Stimulated activated naive B cell treated with anti-CD40 and anti-IgM and Interleukin-4, amounts not matched to agents 10 μg/mL and 1 μg/mL and 100 μg/mL, for 72 hours (primary cell): ENCODE data around the gene MIAT.
"Not testable (repeated sequence)": the region's sequence is repeated elsewhere in the genome, so short reads cannot be mapped to it uniquely, and the experiment has no call there.

Source experiments
- ATAC-seq, 2 donors: fragments of 150-1000 bp; cut with Tn5 transposase; replicated peaks; 2 replicates each; pipeline ENCODE4 v1.10.0; 2021; ENCODE audit warnings: moderate library complexity in 1 of 2
- DNase-seq: peaks from one replicate; pipeline ENCODE4 v3.0.0; 2021
- H3K27ac Mint-ChIP-seq: one replicate; pipeline ENCODE4 v1.8.0; 2022; ENCODE audit warnings: mild to moderate bottlenecking, mixed read lengths
- H3K27me3 Mint-ChIP-seq, 2 donors: one replicate each; pipeline ENCODE4 v1.8.0; 2022; ENCODE audit warnings: mixed read lengths in 2 of 2
- H3K36me3 Mint-ChIP-seq, 2 donors: one replicate each; pipeline ENCODE4 v1.8.0; 2022; ENCODE audit warnings: mixed read lengths in 2 of 2, mild to moderate bottlenecking in 1 of 2
- H3K4me1 Mint-ChIP-seq, 2 donors: one replicate each; pipeline ENCODE4 v1.8.0; 2022; ENCODE audit warnings: mixed read lengths in 2 of 2, mild to moderate bottlenecking in 1 of 2
- H3K4me3 Mint-ChIP-seq, 2 donors: one replicate each; pipeline ENCODE4 v1.8.0; 2022; ENCODE audit warnings: mild to moderate bottlenecking in 2 of 2, mixed read lengths in 2 of 2, moderate library complexity in 1 of 2
- H3K9me3 Mint-ChIP-seq, 2 donors: one replicate each; pipeline ENCODE4 v1.8.0; 2022; ENCODE audit warnings: mixed read lengths in 2 of 2, mild to moderate bottlenecking in 1 of 2

The MIAT gene

DNA sequence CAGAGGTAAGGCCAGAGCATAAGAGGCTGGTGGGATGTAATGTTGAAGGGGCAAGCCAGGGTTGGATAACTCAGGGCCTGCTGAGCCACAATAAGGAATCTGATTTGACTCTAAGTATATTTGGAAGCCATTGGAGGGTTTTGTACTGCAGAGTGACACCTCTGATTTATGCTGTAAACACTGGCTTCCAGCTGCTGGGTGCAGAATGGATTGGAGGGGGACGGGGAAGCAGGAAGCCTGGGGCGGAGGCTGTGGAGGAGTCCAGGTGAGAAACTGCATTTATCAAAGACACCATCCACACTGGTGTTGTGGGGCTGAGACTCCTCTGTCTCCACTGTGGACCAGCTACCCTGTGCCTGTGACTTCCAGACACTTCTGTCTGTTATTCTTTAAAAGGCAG lies 26.8 kb downstream of the MIAT start:
- H3K27ac Mint-ChIP-seq, result no peak overlapping the region
- H3K36me3 Mint-ChIP-seq, result peaks cover 29 to 38% of the 10 kb centered on the region in 2 donors
- no peaks in the 10 kb centered on the region for H3K27me3 Mint-ChIP-seq
- no peak for DNase-seq
- H3K4me1 Mint-ChIP-seq, result peaks cover 15 to 42% of the 10 kb centered on the region in 2 donors
- no peaks in the 10 kb centered on the region for H3K9me3 Mint-ChIP-seq
- no peak for ATAC-seq
- no peak overlapping the region for H3K4me3 Mint-ChIP-seq

DNA sequence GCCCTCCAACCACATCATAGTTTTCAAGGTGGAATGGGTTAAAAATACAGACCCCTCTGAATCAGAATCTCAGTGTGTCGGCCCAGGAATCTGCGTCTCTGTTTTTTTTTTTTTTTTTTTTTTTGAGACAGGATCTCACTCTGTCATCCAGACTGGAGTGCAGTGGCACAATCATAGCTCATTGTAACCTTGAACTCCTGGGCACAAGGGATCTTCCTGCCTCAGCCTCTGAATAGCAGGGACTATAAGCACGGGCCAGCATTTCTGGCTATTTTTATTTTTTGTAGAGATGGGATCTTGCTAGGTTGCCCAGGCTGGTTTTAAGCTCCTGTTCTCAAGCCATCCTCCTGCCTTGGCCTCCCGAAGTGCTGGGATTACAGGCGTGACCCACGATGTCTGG lies 28.2 kb downstream of the MIAT start:
- no peaks in the 10 kb centered on the region for H3K9me3 Mint-ChIP-seq
- DNase-seq (no peak), ATAC-seq (no peak)
- H3K27me3 Mint-ChIP-seq, result no peaks in the 10 kb centered on the region
- no peak overlapping the region for H3K4me3 Mint-ChIP-seq
- peaks cover 26 to 36% of the 10 kb centered on the region in 2 donors for H3K36me3 Mint-ChIP-seq
- H3K4me1 Mint-ChIP-seq, result peaks cover 11 to 38% of the 10 kb centered on the region in 2 donors
- H3K27ac Mint-ChIP-seq, result no peak overlapping the region

DNA sequence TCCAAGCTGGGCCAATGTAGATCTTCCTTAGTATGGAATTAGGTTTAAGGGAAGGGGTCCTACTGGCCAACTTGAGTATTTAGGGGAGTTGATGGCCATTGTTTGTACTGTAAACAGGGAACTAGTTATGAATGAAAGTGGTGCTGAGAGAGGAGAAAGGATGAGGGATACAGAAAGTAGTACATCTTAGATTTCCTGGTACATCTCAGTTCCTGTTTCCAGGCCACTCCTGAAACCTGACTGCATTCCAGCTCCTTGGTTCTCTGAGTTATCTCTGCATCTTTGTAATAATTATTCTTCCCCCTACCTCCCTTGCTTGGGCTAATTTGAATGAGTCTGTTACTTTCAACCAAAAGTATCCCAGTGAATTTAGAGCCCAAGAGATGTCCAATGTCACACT lies 30.1 kb downstream of the MIAT start:
- Mint-ChIP-seq H3K4me3 (no peak overlapping the region), H3K27me3 (no peaks in the 10 kb centered on the region), H3K9me3 (no peaks in the 10 kb centered on the region), H3K4me1 (peaks cover 17 to 50% of the 10 kb centered on the region in 2 donors), H3K27ac (no peak overlapping the region), H3K36me3 (peaks cover 17 to 24% of the 10 kb centered on the region in 2 donors)
- ATAC-seq (peak; percentile 34 to 52), DNase-seq (no peak)

DNA sequence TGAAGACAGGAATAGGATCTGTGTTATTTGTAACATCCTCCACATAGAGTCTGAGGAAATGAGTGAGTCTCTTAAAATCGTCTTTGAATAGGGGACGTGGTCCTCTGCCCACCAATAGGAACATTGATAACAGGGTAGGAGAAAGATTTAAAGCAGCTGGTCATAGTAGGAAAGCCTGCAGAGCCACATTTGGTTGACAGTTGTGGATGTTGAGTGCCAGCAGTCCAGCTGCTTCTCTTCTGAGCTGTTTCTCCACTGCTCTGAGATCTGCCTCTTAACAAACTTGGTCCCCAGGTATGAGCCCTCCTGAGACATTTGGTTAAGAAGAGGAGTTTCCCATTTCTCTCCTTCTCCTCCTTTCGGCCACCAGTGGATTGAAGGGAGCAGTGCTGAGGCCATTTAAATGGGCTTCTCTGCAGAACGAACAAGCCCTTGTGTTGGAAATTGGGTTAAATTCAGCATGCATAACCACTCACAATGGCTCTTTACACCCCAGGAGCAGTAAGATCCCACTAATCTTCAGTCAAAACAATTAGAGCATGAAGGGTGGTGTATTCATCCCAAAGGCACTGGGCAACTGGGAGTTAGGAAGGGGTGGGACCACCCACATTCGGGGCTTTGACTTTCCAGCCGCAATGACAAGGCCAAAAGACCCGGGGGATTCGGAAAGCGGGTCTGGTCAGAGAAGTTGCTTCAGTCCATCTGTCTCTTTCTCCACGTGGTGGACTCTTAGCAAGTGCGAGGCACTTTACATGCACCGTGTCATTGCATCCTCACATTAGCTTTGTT lies 32.3 kb downstream of the MIAT start:
- H3K27ac Mint-ChIP-seq, result no peak overlapping the region
- no peaks in the 10 kb centered on the region for H3K27me3 Mint-ChIP-seq
- ATAC-seq (no peak), DNase-seq (no peak)
- H3K36me3 Mint-ChIP-seq, result peaks cover 12 to 25% of the 10 kb centered on the region in 2 donors
- H3K4me1 Mint-ChIP-seq, result peaks cover 15 to 41% of the 10 kb centered on the region in 2 donors
- H3K9me3 Mint-ChIP-seq, result peaks cover 0 to 2% of the 10 kb centered on the region in 2 donors
- H3K4me3 Mint-ChIP-seq, result no peak overlapping the region

DNA sequence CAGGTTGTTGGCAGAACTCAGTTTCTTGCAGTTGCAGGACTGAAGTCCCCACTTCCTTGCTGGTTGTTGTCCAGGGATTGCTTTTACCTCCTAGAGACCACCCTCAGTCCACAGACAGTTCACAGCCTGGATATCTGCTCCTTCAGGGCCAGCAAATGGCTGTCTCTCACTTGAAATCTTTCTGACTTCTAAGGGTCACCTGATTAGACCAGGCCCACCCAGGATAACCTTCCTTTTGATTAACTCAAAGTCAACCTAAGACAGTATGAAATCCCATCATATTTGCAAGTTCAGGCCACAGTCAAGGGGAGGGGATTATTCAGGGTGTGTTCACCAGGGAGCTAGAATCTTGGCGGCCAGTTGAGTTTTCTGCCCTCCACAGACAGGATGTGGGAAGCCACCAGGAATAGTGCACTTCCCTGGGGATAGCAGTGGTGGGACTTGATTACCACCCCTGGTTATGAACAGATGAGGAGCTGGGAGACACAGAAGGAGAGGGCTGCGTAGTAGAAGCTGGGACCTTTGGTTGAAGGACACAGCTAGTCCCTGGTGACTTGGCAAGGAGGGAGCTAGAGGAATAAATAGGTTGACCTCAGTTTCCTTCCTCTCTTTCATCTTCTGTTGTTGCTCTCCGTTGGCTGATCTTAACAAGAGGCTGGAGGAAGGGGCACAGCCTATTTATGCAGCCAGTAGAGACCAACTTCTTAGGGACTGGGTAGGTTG lies 33.4 kb downstream of the MIAT start:
- no peak overlapping the region for H3K27ac Mint-ChIP-seq
- no peak overlapping the region for H3K4me3 Mint-ChIP-seq
- peaks cover 15 to 41% of the 10 kb centered on the region in 2 donors for H3K4me1 Mint-ChIP-seq

DNA sequence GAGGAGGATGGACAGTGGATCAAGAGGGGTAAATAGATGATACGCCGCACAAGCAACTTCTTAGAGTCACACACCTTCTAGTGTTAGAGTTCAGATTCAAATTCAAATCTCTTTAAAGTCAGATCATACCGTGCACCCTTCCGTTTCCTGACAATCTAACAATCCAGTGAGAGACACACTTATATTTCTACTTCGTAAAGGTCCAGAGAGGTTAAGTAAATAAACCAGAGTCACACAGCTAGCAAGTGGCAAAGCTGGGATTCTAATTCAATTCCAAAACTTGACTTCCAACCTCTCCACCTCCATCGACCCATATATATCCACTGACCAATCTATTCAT lies 34.0 kb downstream of the MIAT start:
- Mint-ChIP-seq H3K27ac (no peak overlapping the region), H3K36me3 (peaks cover 22 to 38% of the 10 kb centered on the region in 2 donors), H3K27me3 (no peaks in the 10 kb centered on the region), H3K9me3 (peaks cover 0 to 2% of the 10 kb centered on the region in 2 donors), H3K4me3 (no peak overlapping the region), H3K4me1 (peaks cover 15 to 41% of the 10 kb centered on the region in 2 donors)
- ATAC-seq (no peak), DNase-seq (no peak)

More for the DNA sequence above, 33.4 kb downstream of the MIAT start:
- ATAC-seq (no peak), DNase-seq (no peak)
- peaks cover 22 to 36% of the 10 kb centered on the region in 2 donors for H3K36me3 Mint-ChIP-seq
- no peaks in the 10 kb centered on the region for H3K27me3 Mint-ChIP-seq
- peaks cover 0 to 2% of the 10 kb centered on the region in 2 donors for H3K9me3 Mint-ChIP-seq

DNA sequence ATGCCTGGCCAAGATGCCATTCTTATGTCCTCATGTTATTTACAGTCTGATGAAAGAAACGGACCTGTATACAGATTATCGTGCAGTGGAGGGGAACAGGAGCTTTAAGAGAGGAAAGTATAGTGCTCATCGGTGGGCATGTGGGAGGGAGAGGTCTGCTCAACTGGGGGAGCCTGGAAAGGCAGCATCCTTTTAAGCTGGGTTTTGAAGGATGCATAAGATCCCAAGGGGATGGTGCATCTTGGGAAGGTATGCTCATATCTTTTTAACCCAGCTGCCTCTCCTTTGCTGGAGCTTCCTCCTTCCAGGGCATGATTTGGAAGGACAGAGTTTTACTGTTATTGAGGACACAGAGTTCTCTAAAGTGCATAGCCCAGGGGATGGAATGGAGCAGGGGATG lies 34.8 kb downstream of the MIAT start:
- H3K27me3 Mint-ChIP-seq, result no peaks in the 10 kb centered on the region
- ATAC-seq, result no peak
- peaks cover 0 to 2% of the 10 kb centered on the region in 2 donors for H3K9me3 Mint-ChIP-seq
- no peak for DNase-seq
- H3K27ac Mint-ChIP-seq, result no peak overlapping the region
- H3K4me1 Mint-ChIP-seq, result peaks cover 11 to 42% of the 10 kb centered on the region in 2 donors
- H3K4me3 Mint-ChIP-seq, result no peak overlapping the region
- peaks cover 22 to 38% of the 10 kb centered on the region in 2 donors for H3K36me3 Mint-ChIP-seq

DNA sequence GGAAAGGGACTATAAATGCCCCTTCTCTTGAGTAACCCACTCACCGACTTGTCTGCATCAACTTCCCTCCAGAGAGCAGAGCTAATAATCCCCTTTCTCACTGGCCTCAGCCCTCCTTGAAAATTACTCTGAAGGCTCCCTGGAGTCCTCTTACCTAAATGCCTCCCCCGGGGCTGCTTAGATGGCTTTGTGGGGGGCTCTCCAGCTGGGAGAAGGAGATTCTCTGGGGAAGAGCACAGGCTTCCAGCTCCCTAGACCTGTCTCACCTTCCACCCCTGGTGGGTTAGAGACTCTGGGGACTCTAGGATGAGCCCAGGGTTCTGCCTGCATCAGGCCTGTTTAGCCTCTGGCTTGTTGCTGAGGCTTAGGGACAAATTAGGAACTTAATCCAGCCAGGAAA lies 39.8 kb downstream of the MIAT start:
- H3K4me1 Mint-ChIP-seq, result peaks cover 4 to 9% of the 10 kb centered on the region in 2 donors
- DNase-seq (no peak), ATAC-seq (no peak)
- no peak overlapping the region for H3K27ac Mint-ChIP-seq
- H3K4me3 Mint-ChIP-seq, result no peak overlapping the region
- no peaks in the 10 kb centered on the region for H3K27me3 Mint-ChIP-seq
- H3K36me3 Mint-ChIP-seq, result peaks cover 39 to 57% of the 10 kb centered on the region in 2 donors
- peaks cover 0 to 10% of the 10 kb centered on the region in 2 donors for H3K9me3 Mint-ChIP-seq

DNA sequence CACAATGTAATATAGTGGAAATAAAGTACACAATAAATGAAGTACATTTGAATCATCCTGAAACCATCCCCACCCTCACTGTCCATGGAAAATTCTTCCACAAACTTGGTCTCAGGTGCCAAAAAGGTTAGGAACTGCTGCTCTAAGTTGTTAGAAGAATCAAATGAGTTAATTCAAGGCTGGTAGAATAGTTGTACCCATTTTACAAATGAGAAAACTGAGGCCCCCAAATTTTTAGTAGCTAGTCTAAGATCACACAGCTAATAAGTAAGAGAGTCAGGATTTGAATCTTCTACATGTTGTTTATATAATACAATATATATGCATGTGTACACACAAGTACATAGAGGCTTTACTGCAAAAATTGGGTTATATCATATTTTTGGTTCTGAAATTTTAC lies 43.1 kb downstream of the MIAT start:
- no peak overlapping the region for H3K27ac Mint-ChIP-seq
- H3K9me3 Mint-ChIP-seq, result peaks cover 0 to 8% of the 10 kb centered on the region in 2 donors
- DNase-seq (no peak), ATAC-seq (no peak)
- no peak overlapping the region for H3K4me3 Mint-ChIP-seq
- peaks cover 6 to 9% of the 10 kb centered on the region in 2 donors for H3K4me1 Mint-ChIP-seq
- no peaks in the 10 kb centered on the region for H3K27me3 Mint-ChIP-seq
- H3K36me3 Mint-ChIP-seq, result peaks cover 26 to 40% of the 10 kb centered on the region in 2 donors

DNA sequence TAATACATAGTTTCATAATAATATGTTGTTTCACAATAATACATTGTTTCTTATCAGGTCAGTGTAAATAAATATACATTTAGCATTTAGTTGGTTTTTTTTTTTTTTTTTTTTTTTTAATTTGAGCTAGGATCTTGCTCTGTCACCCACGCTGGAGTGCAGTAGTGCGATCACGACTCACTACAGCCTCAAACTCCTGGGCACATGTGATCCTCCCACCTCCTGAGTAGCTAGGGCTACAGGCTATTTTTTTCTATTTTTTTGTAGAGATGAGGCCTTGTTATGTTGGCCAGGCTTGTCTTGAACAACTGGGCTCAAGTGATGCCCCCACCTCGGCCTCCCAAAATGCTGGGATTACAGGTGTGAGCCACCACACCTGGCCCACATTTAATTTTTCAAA lies 43.5 kb downstream of the MIAT start:
- no peak for DNase-seq
- no peaks in the 10 kb centered on the region for H3K27me3 Mint-ChIP-seq

DNA sequence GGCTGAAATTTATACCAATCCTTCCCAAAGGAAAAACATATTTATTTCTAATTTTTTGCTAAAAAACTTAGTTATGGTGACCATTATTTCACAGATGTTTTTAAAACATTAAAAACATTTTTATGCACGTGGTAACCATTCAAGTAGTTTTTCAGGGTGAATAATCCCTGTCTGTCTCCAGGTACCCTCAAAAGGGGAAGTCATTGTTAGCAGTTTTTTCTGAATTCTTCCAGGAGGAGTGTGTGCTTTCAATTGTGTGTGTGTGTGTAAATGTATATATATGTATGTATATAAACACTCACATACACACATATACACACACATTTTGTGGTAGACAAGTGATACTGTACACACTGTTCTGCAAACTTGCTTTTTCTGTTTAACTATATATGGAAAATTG lies 43.9 kb downstream of the MIAT start:
- DNase-seq (no peak), ATAC-seq (no peak)
- Mint-ChIP-seq H3K27me3 (no peaks in the 10 kb centered on the region), H3K4me1 (peaks cover 6 to 9% of the 10 kb centered on the region in 2 donors), H3K9me3 (peaks cover 0 to 8% of the 10 kb centered on the region in 2 donors), H3K4me3 (no peak overlapping the region), H3K36me3 (peaks cover 23 to 34% of the 10 kb centered on the region in 2 donors), H3K27ac (no peak overlapping the region)

More for the DNA sequence above, 43.5 kb downstream of the MIAT start:
- peaks cover 0 to 8% of the 10 kb centered on the region in 2 donors for H3K9me3 Mint-ChIP-seq
- H3K4me1 Mint-ChIP-seq, result peaks cover 6 to 9% of the 10 kb centered on the region in 2 donors
- no peak overlapping the region for H3K4me3 Mint-ChIP-seq
- ATAC-seq, result no peak
- H3K27ac Mint-ChIP-seq, result no peak overlapping the region
- H3K36me3 Mint-ChIP-seq, result peaks cover 23 to 36% of the 10 kb centered on the region in 2 donors

DNA sequence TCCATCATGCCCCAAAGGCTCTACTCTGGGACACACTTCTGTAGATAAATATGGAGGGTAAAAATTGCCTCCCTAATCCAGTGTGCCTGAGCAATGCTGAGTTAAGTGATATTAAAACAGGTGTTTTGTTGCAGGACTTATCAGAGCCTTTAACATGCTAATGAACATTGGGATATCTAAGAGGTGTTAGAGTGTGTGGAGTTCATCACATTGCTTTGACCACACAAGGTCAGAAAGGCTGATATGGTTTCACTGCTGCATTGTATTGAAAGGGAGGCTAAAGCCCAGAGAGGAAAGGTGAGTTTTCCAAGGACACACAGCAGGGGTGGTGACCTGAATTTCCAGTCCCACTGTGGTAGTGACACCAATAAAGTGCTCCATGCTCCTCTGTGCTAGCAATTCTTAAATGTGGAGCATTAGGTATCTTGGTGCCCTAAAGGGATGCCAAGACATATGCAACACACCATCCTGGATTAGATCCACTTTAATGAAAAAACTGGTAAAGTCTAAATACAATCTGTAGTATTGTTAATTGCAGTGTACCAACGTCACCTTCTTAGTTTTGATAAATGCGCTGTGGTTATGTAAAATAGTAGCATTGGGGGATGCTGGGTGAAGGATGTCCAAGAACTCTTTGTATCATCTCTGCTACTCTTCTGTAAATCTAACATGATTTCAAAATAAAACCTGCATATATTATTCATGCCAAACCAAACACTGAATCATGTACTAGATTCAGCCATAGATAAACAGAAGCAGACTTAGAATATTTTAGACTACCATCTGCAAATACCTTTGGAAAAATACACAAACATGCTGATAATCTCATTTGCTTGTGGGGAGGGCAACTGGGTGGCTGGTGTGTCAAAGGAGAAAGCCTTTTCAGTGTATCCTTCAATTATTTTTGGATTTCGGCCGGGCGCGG lies 45.8 kb downstream of the MIAT start:
- Mint-ChIP-seq H3K36me3 (peaks cover 39 to 45% of the 10 kb centered on the region in 2 donors), H3K9me3 (peaks cover 3 to 8% of the 10 kb centered on the region in 2 donors), H3K4me1 (peaks cover 0 to 9% of the 10 kb centered on the region in 2 donors), H3K4me3 (no peak overlapping the region), H3K27ac (no peak overlapping the region), H3K27me3 (no peaks in the 10 kb centered on the region)
- no peak for DNase-seq
- no peak for ATAC-seq

DNA sequence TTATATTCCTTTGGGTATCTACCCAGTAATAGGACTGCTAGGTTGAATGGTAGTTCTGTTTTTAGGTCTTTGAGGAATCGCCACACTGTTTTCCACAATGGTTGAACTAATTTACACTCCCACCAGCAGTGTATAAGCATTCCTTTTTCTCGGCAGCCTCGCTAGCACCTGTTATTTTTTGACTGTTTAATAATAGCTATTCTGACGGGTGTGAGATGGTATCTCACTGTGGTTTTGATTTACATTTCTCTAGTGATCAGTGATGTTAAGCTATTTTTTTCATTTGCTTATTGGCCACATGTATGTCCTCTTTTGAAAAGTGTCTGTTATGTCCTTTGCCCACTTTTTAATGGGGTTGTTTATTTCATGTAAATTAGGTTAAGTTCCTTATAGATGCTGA lies 48.0 kb downstream of the MIAT start:
- H3K9me3 Mint-ChIP-seq, ATAC-seq, DNase-seq, H3K4me3 Mint-ChIP-seq, H3K27me3 Mint-ChIP-seq, H3K4me1 Mint-ChIP-seq, H3K27ac Mint-ChIP-seq: not testable (repeated sequence)
- H3K36me3 Mint-ChIP-seq, result peaks cover 25 to 31% of the 10 kb centered on the region in 2 donors

DNA sequence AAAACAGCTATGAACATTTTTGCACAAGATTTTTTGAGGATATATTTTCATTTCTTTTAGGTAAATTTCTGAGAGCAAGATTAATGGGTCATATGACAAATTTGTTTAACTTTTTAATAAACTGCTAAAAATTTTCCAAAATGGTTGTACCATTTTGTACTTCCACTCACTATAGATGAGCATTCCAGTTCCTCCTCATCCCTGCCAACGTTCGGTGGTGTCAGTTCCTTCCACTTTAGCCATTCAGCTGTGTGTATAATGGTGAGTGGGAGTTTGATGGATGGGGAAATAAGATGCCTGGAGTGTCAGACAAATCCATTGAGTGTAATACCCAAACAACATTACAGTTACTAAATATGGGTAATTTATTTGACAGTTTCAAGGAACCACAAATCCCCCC lies 49.7 kb downstream of the MIAT start:
- peaks cover 27 to 36% of the 10 kb centered on the region in 2 donors for H3K36me3 Mint-ChIP-seq
- no peak for DNase-seq
- ATAC-seq, result no peak
- H3K4me1 Mint-ChIP-seq, result peaks cover 12 to 14% of the 10 kb centered on the region in 2 donors
- H3K27me3 Mint-ChIP-seq, result no peaks in the 10 kb centered on the region
- peaks cover 1 to 3% of the 10 kb centered on the region in 2 donors for H3K9me3 Mint-ChIP-seq
- no peak overlapping the region for H3K4me3 Mint-ChIP-seq
- H3K27ac Mint-ChIP-seq, result no peak overlapping the region
